Neutrophil (primary cell): ENCODE measurements around the gene ASMT.
"Not testable (repeated sequence)": the region's sequence is repeated elsewhere in the genome, so short reads cannot be mapped to it uniquely, and the experiment has no call there.

Experiments
- H3K27ac ChIP-seq: fragments of 200-600 bp; sonication (generic); 2 replicates; pipeline ENCODE4 v1.5.1; 2016; ENCODE audit warnings: mild to moderate bottlenecking, moderate library complexity
- H3K27me3 ChIP-seq: fragments of 200-600 bp; sonication (generic); 2 replicates; pipeline ENCODE4 v1.6.0; 2016; ENCODE audit warnings: mild to moderate bottlenecking
- H3K36me3 ChIP-seq: fragments of 200-600 bp; sonication (generic); 2 replicates; pipeline ENCODE4 v1.5.1; 2017
- H3K4me1 ChIP-seq, 2 experiments: fragments of 200-600 bp in 1 of 2; sonication (generic) in 1 of 2; 1 replicate in 1 of 2; 2 replicates in 1 of 2; pipeline versions ENCODE4 v1.5.1 to v1.6.1; 2013 to 2016; ENCODE audit warnings: low read depth in 1 of 2, low read length in 1 of 2, mild to moderate bottlenecking in 1 of 2, moderate library complexity in 1 of 2; ENCODE audit not compliant: control insufficient read depth in 1 of 2, insufficient read depth in 1 of 2
- H3K4me3 ChIP-seq, 2 experiments: fragments of 200-600 bp in 1 of 2; sonication (generic) in 1 of 2; 1 replicate in 1 of 2; 2 replicates in 1 of 2; pipeline ENCODE4 v1.5.1; 2013 to 2016; ENCODE audit warnings: low read depth in 1 of 2, low read length in 1 of 2, mild to moderate bottlenecking in 1 of 2, moderate library complexity in 1 of 2
- H3K9me3 ChIP-seq: fragments of 200-600 bp; sonication (generic); 2 replicates; pipeline ENCODE4 v1.5.1; 2016
- TF ChIP-seq, protein P1 (sequence below): fragments of 200-600 bp; sonication (generic); IDR thresholded peaks from 2 replicates; pipeline ENCODE4 v1.5.1; 2016; ENCODE audit warnings: antibody characterized with exemption

ASMT gene, protein sequence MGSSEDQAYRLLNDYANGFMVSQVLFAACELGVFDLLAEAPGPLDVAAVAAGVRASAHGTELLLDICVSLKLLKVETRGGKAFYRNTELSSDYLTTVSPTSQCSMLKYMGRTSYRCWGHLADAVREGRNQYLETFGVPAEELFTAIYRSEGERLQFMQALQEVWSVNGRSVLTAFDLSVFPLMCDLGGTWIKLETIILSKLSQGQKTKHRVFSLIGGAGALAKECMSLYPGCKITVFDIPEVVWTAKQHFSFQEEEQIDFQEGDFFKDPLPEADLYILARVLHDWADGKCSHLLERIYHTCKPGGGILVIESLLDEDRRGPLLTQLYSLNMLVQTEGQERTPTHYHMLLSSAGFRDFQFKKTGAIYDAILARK

DNA sequence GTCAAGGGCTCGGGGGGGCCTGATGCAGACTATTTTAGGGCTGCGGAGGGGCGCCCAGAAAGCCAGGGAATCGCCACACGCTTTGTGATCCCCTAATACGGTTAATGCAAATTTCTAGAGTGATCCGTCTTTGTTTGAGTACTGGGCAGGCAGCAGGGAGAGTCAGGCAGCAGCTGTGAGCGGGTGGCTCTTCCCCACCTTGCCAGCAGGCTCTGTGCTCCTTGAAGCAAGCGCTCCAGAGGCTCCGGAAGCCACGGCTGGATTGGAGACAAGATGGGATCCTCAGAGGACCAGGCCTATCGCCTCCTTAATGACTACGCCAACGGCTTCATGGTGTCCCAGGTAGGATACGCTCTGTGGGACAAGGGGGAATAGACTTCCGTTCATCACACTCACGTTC lies at the start of gene ASMT:
ASMT (plus strand) TSS at position 133 of the 400 bp plus-strand sequence; CDS start at position 274, 141 bp downstream.
- TF ChIP-seq, protein P1, sequence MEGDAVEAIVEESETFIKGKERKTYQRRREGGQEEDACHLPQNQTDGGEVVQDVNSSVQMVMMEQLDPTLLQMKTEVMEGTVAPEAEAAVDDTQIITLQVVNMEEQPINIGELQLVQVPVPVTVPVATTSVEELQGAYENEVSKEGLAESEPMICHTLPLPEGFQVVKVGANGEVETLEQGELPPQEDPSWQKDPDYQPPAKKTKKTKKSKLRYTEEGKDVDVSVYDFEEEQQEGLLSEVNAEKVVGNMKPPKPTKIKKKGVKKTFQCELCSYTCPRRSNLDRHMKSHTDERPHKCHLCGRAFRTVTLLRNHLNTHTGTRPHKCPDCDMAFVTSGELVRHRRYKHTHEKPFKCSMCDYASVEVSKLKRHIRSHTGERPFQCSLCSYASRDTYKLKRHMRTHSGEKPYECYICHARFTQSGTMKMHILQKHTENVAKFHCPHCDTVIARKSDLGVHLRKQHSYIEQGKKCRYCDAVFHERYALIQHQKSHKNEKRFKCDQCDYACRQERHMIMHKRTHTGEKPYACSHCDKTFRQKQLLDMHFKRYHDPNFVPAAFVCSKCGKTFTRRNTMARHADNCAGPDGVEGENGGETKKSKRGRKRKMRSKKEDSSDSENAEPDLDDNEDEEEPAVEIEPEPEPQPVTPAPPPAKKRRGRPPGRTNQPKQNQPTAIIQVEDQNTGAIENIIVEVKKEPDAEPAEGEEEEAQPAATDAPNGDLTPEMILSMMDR, result no peak
- no peaks in the 10 kb centered on the region for H3K4me1 ChIP-seq
- no peak within 1 kb of the TSS for H3K4me3 ChIP-seq
- no peaks in the 10 kb centered on the region for H3K9me3 ChIP-seq
- H3K36me3 ChIP-seq, result no peaks in the 10 kb centered on the region
- H3K27ac ChIP-seq, result no peak within 1 kb of the TSS
- no peaks in the 10 kb centered on the region for H3K27me3 ChIP-seq

DNA sequence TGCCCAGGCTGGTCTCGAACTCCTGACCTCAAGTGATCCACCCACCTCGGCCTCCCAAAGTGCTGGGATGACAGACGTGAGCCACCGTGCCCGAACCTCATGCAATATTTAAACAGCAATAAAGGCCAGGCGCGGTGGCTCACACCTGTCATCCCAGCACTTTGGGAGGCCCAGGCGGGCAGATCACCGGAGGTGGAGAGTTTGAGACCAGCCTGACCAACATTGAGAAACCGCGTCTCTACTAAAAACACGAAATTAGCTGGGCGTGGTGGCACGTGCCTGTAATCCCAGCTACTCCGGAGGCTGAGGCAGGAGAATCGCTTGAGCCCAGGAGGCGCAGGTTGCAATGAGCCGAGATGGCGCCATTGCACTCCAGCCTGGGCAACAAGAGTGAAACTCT lies 40.7 kb upstream of the ASMT start:
- not testable (repeated sequence) for H3K27me3 ChIP-seq, H3K9me3 ChIP-seq, H3K27ac ChIP-seq, H3K36me3 ChIP-seq, H3K4me3 ChIP-seq
- H3K4me1 ChIP-seq, result peaks cover 10 to 11% of the 10 kb centered on the region in 2 experiments

DNA sequence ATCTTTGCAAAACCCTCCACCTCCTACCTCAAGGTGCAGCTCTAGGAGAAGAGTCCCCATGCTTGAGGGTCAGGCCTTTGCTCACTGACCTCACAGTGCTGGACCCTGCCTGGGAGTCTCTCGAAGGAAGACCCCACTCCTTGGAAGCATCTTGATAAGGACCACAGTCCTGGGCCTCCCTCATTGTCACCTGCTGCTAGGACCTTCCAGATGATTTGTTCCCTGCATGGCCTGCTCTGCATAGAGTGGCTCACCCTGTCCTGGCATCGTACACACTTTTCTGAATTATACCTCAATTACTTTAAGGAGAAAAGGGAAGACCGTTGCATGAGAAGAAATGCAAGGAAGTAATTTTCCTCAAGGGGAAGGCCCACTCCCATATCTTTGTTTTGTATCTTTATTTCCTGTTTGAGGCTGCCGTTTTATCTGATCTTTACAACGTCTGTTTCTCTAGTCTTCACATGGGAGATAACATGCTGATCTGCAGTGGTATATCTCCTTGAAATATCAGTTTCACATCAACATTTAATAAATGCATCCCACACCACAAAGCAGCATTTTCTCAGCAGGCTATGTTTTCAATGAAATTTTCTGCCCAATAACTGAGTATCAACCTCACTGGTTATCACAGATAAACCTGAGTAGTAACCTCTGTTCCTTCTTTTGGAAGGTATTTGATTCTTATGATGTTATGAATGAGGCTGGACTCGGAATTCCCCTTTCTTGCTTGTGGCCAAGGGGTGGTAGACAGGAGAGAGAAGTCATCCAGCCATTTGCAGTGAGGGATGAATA lies 38.5 kb upstream of the ASMT start:
- Histone ChIP-seq H3K36me3 (no peaks in the 10 kb centered on the region), H3K9me3 (no peaks in the 10 kb centered on the region), H3K27me3 (no peaks in the 10 kb centered on the region), H3K27ac (no peak overlapping the region), H3K4me1 (peaks cover 0 to 3% of the 10 kb centered on the region in 2 experiments), H3K4me3 (no peak overlapping the region)
- TF ChIP-seq, protein P1, result no peak

DNA sequence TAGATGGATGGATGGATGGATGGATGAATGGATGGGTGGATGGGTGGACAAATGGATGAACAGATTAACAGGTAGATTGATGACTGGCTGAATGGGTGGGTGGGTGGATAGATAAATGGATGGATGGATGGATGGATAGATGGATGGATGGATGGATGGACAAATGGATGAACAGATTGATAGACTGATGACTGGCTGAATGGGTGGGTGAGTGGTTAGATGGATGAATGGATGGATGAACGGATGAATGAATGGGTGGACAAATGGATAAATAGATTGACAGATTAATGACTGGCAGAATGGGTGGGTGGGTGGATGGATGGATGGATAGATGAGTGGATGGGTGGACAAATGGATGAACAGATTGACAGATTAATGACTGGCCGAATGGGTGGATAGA lies 37.0 kb upstream of the ASMT start:
- Histone ChIP-seq H3K27me3 (no peaks in the 10 kb centered on the region), H3K9me3 (no peaks in the 10 kb centered on the region), H3K27ac (no peak overlapping the region), H3K36me3 (no peaks in the 10 kb centered on the region), H3K4me1 (peaks cover 0 to 3% of the 10 kb centered on the region in 2 experiments), H3K4me3 (no peak overlapping the region)
- TF ChIP-seq, protein P1, result no peak

DNA sequence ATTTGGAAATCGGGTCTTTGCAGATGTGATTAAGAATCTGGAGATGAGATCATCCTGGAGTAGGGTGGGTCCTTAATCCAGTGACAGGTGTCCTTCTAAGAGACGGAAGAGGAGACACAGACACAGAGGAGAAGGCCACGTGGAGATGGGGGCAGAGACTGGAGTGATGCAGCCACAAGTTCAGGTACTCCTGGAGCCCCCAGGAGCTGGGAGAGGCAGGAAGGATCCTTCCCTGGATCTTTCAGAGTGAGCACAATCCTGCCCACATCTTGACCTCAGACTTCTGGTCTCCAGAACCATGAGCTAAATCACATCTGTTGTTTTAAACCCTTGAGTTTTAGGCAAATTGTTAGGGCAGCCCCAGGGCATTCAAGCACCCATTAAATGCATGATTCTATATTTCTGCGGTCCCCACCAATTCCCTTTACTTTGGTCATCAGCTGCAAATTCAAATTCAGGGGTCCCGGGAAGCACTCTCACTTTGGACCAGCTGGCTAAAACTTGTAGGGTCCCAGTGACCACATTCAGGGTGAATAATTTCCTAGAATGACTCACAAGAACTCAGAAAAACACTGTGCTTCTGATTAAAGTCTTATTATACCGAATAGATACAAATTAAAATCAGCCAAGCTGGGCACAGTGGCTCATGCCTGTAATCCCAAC lies 36.2 kb upstream of the ASMT start:
- Histone ChIP-seq H3K4me3 (no peak overlapping the region), H3K27me3 (no peaks in the 10 kb centered on the region), H3K36me3 (no peaks in the 10 kb centered on the region), H3K4me1 (peaks cover 0 to 3% of the 10 kb centered on the region in 2 experiments), H3K27ac (no peak overlapping the region), H3K9me3 (no peaks in the 10 kb centered on the region)
- TF ChIP-seq, protein P1, result no peak
